Skin epidermis (tissue), 12 donors: ENCODE measurements around the gene PLXNA1.
A peak's percentile ranks its signal among the peaks of the same experiment; 100 is the strongest.

Experiments
- H3K27ac ChIP-seq, 21 experiments: fragments of 200-600 bp; sonication (generic) in 11 of 21; one replicate each; pipeline ENCODE4 v1.5.0; 2020; ENCODE audit warnings: mild to moderate bottlenecking in 3 of 21, inconsistent platforms in 2 of 21, moderate library complexity in 2 of 21
- H3K4me3 ChIP-seq, 7 experiments: fragments of 200-600 bp; sonication (generic) in 2 of 7; one replicate each; pipeline ENCODE4 v1.5.0; 2020; ENCODE audit warnings: inconsistent platforms in 2 of 7, mild to moderate bottlenecking in 2 of 7, moderate library complexity in 1 of 7

PLXNA1 gene

DNA sequence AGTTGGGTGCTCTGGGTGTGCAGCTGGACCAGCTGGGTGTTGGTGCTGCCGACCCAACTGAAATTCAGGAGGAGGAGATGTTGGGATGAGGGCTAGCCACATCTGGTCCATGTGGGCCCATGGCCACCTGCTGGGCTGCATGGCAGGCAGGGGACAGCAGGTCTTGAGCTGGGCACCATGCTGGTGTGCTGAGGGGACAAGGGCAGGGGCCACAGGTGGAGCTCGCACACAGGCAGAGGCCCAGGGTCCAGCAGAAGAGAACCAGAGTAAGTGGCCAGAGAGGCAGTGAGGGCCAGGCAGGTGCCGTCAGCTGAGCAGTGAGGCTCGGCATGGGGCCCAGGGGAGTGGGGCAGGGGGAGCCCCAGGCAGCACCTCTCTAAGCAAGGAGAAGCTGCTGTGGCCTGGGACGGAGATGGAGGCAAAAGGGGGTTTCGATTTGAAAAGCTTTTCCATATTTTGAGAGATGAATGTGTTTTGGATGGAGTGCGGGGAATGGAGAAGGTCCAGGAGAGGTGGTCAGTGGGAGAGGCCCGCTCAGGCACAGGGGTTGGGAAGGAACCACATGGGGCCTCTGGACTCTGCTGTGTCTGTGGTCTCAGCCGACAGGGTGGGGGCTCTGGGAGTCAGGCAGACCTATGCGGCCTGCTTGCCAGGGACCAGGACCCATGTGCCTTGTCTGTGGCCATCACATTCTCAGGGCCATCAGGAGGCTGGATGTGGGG is 30.5 kb upstream of the PLXNA1 start:
- peak overlapping the region in 2 of 21 experiments; percentile 16 to 60 for H3K27ac ChIP-seq
- no peak overlapping the region for H3K4me3 ChIP-seq

GRCh38 chr3:126952983-126953660 is 29.8 kb upstream of the PLXNA1 start:
- Histone ChIP-seq H3K4me3 (no peak overlapping the region), H3K27ac (peak overlapping the region in 5 of 21 experiments; percentile 6 to 60 (median 25))

DNA sequence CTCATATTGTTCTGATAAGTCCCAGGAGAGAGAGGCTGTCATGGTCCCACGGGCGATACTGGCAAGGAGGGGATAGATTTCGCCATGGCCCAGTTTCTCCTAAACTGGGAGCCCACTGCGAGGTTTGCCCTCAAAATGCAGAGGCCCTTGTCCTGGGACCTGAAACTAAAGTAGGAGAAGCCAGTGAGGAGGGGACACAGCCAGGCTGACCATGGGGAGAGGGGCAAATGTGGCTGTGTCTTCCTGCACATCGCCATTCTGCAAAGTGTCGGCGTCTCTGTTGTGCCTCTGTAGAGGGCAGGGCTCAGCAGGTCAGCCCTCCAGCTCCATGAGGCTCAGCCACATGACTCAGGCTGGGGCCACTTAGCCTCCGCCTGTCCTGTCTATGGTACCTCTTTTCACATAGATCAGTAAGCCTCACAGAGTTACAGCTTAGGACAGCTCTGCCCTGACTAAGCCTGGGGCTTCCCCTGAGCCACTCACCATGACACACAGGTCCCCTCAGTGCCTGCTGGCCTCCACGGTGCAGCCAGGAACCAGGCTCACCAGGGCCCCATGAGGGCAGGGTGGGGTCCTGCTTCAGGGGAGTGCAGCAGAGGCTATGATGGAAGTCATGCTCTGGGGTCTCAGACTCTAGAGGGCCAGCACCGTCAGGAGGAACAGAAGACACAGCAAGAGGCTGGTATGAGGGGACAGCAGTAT is 28.6 kb upstream of the PLXNA1 start:
- H3K27ac ChIP-seq, result peak overlapping the region in 4 of 21 experiments; percentile 2 to 60 (median 32)
- H3K4me3 ChIP-seq, result no peak overlapping the region

- H3K4me3 ChIP-seq, result no peak overlapping the region
- peak overlapping the region in 1 of 21 experiments; percentile 41 for H3K27ac ChIP-seq
These were observed 27.7 kb upstream of the PLXNA1 start for GRCh38 chr3:126955004-126955790.

DNA sequence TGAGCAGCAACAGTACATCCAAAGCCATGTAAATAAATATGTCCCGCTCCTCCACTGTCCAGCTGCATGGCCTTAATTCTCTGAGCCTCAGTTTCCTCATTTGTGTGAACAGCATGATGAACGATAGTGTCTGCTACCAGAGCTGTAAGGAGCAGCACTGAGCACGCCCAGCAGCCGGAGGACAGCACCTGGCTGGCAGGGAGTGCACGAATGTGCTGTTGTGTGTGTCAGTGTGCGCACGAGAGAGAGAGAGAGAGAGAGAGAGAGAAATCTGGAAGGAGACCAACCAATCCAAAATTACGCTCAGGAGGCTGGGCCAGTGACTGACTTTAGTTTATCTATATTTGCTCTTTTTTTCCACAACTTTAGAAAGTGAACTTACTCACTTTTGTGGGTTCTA is 26.6 kb upstream of the PLXNA1 start:
- no peak overlapping the region for H3K4me3 ChIP-seq
- H3K27ac ChIP-seq, result peak overlapping the region in 5 of 21 experiments; percentile 18 to 84 (median 38)

- peak overlapping the region in 17 of 21 experiments; percentile 4 to 84 (median 38) for H3K27ac ChIP-seq
- H3K4me3 ChIP-seq, result no peak overlapping the region
These were observed 25.9 kb upstream of the PLXNA1 start for GRCh38 chr3:126956866-126957650.

- Histone ChIP-seq H3K4me3 (no peak overlapping the region), H3K27ac (peak overlapping the region in 16 of 21 experiments; percentile 25 to 84 (median 37))
These were observed 24.9 kb upstream of the PLXNA1 start for GRCh38 chr3:126957776-126958637.

- H3K4me3 ChIP-seq, result no peak overlapping the region
These were observed 24.3 kb upstream of the PLXNA1 start for GRCh38 chr3:126958638-126959085.

GRCh38 chr3:126959136-126959920 is 23.6 kb upstream of the PLXNA1 start:
- H3K4me3 ChIP-seq, result no peak overlapping the region
- H3K27ac ChIP-seq, result peak overlapping the region in 14 of 21 experiments; percentile 11 to 84 (median 70)

More at GRCh38 chr3:126958638-126959085, 24.3 kb upstream of the PLXNA1 start:
- H3K27ac ChIP-seq, result peak overlapping the region in 5 of 21 experiments; percentile 20 to 84 (median 30)

GRCh38 chr3:126959921-126960603 is 22.9 kb upstream of the PLXNA1 start:
- Histone ChIP-seq H3K27ac (peak overlapping the region in 18 of 21 experiments; percentile 11 to 84 (median 74)), H3K4me3 (no peak overlapping the region)

- H3K27ac ChIP-seq, result peak overlapping the region in 18 of 21 experiments; percentile 11 to 84 (median 74)
- H3K4me3 ChIP-seq, result no peak overlapping the region
These were observed 22.3 kb upstream of the PLXNA1 start for GRCh38 chr3:126960604-126960995.

DNA sequence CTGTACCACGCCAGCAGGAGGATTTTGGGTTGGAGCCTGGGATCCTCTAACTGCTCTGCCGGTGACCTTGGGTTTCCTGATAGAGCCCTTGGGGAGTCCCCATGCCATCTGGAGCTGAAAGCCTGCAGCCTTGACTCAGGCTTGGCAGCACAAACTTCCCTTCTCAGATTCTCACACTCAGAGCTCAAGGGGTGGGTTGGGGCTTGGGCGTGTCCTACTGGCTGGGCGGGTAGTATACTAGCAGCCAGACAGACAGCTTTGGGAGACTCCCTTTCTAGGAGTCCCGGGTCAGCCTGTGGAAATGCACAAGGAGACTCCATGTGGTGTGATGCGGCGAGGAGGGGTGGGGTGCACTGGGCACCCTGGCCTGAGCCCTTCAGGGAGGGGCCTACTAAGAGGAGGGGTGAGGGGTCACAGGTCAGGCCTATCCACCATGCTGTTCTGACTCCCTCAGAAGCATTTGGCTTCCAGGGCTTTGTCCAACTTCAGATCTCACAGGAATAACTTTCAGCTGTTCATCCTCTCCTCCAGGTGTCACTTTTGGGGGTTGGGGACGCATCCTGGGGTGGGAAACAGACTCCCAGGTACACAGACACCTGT is 21.6 kb upstream of the PLXNA1 start:
- Histone ChIP-seq H3K4me3 (no peak overlapping the region), H3K27ac (peak overlapping the region in 19 of 21 experiments; percentile 32 to 84 (median 74))

DNA sequence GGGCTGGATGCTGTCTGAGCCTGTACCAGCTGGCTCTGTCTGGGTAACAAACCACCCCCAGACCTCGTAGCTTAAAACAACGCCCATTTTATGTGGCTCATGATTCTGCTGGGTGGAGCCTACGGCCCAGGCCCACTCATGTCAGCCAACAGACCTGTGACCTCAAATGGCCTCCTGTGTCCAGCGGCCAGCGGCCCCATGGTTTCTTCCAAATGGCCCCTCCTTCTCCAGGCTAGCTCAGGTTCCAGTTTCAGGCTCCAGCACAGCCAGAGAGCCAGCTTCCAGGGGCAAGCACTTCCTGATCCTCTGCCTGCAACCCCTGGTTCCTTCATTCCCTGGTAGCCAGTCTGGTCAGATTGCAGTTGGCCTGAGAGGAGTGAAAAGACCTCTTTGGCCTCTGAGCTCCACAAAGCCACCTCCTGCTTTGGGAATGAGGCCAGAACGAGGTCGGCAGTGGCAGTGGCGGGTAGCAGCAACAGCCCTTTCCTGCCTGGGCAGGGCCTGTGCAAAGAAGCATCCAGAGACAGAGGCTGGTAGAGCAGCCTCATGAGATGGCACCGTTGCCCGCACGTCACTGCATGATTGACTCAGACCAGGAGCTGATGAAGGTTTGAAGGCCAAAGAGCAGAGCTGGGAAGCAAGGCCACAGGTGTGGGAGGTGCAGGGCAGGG is 21.0 kb upstream of the PLXNA1 start:
- Histone ChIP-seq H3K27ac (peak overlapping the region in 19 of 21 experiments; percentile 13 to 84 (median 73)), H3K4me3 (no peak overlapping the region)

- Histone ChIP-seq H3K4me3 (no peak overlapping the region), H3K27ac (peak overlapping the region in 12 of 21 experiments; percentile 32 to 84 (median 74))
These were observed 20.2 kb upstream of the PLXNA1 start for GRCh38 chr3:126962756-126963155.
